HG02884 (cell line): ENCODE data around the gene CPXM2.

ENCODE experiments used
- ATAC-seq: cut with Tn5 transposase; IDR thresholded peaks from one replicate; pipeline ENCODE4 v1.9.1; 2021; ENCODE audit warnings: mild to moderate bottlenecking, moderate library complexity; ENCODE audit not compliant: unreplicated experiment

The CPXM2 gene

GRCh38 chr10:123878666-123879303, 12.8 kb downstream of the CPXM2 start:
- no peak for ATAC-seq

DNA sequence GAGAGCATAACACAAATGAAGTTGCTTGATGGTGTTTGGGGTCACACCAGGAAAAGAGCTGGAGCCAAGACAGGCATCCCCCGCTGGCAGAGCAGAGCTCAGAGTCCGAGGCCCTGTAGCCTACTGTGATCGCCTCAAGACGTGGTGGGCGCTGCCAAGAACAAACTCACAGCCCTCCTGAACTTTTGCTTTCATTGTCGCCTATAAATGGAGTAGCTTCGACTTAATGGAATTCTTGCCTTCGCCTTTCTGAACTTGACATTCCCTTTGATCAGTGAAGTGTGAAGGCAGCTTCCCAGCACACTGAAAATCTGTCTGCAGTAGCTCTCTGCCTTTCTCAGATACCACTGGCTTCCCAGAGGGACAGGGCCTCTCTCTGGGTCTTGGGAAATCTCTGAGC, 21.3 kb downstream of the CPXM2 start:
- ATAC-seq: no peak

DNA sequence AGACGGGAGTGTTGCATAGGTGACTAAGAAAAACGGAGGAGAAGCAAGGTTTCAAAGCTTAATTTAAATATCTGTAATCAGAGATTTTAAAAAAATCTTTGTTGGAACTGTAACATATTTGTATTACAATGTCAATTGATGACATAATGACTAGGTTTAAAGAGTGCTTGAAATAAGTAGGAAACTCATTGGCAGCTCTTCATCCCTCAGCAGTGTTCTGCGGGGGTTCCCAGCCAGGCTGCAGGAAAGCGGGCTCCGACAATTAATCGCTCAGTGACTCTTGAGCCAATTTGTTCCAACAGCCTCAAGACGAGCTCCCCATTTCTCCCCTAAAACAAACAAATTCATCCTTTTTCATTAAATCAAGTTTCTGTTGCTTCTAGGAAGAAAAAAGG, 22.6 kb downstream of the CPXM2 start:
- ATAC-seq: no peak

DNA sequence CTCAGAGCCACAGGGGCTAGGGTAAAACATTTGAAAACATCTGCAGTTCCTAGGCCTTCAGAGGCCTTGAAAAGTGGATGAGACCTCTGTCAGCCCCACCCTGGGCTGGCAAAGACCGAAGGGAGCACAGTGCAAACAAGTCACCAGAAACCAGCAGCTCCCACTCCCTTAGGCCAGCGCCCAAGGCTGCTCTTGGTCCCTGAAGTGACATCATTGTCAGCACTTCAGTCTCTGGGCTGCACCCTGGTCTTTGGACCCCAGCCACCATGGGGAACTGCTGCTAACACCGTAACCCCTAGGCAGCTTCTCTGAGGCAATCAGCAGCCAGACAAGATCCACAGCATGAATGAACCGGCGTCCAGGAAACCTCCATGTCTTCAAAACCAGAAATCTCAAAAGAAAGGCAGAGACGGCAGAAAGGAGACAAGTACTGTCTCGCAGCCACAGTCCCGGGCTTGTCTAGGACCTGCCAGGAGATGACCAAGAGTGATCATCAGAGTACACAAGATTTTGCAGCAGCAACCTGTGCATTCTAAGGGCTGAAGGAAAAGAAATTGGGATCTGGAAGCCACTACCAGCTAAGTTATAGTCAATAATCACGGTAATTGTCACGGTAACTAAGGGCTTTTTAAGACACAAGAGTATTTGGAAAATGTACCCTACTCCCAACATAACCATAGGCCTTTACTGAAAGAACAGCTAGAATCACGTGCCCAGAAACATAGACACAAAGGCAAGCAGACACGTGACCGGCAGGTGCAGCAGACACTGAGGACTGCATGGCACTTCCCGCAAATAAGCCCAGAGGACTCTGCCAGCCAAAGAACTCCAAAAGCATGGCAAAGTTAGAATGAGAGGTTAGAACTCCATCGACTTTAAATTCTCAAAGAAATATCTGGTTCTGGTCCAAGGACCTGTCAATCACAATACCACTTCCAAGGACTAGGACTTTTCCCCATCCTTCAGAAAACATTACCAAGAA, 23.3 kb downstream of the CPXM2 start:
- ATAC-seq: no peak

- ATAC-seq: no peak
Observed at GRCh38 chr10:123865880-123866279, 25.7 kb downstream of the CPXM2 start.

GRCh38 chr10:123865350-123865749, 26.3 kb downstream of the CPXM2 start:
- ATAC-seq: no peak

- no peak for ATAC-seq
Observed at GRCh38 chr10:123864923-123865322, 26.7 kb downstream of the CPXM2 start.

DNA sequence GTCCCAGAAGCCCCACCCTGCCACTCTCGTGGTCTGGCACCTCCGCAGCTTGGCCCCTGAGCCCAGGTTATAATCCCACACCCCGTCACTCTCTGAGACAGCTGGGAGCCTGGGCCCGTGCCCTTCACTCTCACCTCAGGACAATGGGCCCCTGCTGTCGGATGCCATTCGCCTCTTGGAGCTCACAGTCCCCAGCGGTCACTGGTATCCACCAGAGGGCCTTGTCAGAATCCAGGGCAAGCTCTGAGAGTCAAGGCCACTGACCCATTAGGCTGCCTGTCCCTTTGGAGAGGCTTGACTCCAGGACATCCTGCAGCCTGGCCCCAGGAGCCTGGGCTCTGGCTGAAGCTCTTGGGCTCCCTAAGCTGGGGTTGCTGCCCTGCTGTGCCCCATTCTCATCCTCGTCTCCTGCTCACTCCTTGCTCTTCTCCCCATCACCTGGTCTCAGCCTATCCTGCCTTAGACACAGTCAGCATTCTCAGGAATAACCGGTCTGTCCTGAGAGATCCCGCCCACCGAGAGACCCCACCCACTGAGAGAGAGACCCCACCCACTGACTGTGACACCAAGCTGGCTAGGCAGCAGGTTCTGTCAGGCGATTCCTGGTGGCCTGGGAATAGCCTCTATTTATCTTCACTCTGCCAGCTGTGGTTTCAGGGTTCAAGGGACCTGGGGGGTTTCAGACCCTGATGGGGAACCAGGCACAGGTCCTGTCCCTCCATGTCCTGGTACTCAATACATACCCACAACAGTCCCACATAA, 27.7 kb downstream of the CPXM2 start:
- no peak for ATAC-seq

DNA sequence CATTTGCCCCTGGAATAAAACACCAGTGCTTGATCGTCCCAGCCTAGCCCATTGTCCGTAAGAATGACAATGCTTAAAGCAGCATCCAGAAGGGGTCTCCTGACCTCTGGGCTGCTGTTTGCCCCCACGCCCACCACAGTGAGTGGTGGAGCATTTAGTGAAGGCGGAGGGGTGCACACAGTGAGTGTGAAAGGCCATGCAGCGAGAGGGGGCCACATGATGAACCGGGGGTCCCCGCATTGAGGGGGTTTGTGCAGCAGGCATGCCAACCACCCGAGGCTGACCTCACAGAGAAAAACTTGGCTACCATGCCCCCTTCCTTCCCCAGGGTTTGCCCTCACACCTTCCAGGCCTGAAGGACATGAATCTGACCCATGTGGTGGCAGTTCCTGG, 28.4 kb downstream of the CPXM2 start:
- ATAC-seq: no peak

DNA sequence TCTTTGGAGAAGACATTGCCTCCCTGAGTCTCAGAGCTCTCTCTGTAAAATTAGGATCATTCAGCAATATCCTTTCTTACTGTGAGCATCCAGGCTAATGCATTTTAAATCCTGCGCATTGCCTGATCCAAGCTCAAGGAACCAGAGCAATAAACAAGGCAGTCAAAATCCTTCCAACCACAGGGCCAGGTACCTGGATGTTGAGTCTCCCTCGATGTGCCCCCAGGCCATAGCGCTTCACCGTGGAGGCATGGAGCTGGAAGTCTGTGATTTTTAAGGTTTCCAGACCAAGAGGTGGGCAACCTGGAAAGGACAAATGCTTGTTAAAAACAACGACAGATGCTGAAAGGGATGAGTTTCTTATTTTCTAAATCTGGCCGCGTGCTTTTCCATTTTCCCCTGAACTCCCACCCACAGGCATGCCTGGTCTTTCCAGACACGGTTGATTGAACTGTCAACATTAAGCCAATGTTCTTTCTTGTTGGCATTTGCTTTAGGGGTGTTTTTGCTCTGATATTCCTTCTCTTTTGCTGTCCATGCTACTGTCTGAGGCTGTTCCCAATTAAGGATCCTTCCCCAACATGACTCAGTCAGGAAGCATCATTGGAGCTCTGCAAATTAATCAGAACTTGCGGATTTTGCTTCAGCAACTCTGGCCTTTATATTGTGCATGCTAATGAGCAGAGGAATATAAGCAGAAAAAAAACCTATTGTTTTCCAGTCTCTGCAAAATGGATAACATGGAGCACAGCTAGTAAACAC, 29.0 kb downstream of the CPXM2 start:
- no peak for ATAC-seq

DNA sequence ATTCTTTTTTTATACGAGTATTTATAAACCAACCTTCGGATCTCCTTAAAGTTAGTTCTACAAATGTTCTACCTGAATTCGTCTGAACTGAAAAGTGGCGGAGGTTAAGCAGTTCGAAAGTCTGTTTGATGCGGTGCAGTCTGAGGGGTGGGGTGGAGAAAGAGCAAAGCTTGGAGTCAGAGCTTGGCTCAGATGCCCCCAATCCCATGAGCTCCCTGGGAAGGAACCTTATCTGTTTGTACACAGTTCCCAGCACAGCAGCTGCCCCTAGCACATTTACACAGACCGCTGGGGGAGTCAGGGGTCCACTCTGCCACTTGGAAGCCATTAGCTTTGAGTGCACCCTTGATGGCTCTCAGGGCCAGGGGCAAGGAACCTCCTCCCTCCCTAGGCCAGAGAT, 30.8 kb downstream of the CPXM2 start:
- ATAC-seq: no peak

GRCh38 chr10:123860209-123860608, 31.4 kb downstream of the CPXM2 start:
- no peak for ATAC-seq

DNA sequence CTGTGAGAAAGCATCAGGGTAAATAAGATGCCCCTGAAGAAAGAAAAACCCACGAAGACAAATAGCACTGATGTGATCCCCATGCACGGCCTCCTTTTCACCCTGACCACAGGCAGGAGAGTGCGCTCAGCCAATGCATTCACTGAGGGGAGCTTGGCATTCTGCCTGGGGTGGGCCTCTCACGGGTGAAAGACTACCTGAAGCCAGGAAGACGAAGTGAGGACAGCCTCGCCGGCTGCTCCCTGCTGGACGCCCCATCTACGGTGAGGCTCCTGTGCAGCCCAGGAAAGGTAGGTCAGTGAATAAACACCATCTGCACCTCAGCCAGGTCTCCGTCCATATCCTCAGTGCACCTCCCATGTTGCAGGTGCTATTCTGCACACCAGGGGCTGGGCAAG, 32.0 kb downstream of the CPXM2 start:
- no peak for ATAC-seq

DNA sequence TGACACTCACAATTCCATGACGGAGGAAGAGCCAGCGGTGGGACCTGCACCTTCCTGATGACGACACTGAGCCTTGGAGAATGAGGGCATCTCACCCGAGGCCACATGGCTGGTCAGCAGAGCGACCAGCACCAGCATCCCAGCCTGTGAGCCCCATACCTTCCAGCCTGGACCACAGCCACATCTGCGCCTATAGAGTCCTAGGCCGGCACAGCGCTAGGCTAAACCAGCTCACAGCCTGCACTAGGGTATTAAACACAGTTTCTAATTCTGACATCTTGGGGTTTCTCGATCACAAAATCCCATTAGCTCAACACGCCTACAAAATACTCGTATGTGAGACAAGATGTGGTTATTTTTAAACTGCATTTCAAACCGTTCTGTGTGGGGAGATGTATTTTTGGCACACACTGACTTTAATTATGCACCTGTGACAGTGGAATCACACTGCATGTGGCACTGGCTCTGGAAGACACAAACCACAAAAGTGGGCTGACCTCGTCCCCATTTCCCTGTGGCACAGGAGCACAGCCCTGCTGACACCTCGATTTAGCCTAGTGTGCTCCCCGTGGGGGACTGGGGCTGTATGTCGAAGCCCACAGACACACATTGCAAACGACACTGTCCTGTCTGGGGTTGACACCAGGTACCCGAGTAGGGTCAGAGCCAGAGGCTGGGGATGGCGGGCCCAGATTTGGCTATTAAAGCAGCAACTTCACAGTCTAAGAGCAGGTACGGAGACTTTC, 32.5 kb downstream of the CPXM2 start:
- no peak for ATAC-seq

DNA sequence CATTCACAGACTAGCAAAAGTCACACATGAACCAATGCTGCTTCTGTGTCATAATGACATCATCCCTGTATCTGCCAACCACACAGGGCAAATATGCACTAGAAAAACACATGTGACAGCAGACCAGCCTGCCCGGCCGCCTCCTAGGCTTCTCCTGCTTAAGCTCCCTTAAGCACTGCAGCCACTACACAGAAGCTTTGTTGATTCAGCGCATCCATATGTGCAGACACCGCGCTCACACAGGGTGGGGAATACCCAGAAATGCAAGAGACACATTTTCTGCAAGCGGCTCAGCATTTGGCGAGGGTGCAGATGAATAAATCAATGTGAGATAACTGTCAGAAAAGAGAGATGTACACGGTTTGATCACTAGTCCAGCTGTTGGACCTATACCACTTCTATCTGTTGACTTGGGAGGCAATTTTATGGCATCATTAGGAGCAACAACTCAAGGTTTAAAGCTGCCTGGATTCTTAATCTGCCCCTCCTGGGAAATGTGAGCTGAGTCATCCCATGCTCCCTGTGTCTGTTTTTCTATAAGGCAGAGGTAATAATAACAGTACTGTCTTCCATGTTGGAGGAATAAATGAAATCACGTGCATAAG, 33.4 kb downstream of the CPXM2 start:
- ATAC-seq: no peak

GRCh38 chr10:123857616-123858015, 34.0 kb downstream of the CPXM2 start:
- ATAC-seq: no peak

DNA sequence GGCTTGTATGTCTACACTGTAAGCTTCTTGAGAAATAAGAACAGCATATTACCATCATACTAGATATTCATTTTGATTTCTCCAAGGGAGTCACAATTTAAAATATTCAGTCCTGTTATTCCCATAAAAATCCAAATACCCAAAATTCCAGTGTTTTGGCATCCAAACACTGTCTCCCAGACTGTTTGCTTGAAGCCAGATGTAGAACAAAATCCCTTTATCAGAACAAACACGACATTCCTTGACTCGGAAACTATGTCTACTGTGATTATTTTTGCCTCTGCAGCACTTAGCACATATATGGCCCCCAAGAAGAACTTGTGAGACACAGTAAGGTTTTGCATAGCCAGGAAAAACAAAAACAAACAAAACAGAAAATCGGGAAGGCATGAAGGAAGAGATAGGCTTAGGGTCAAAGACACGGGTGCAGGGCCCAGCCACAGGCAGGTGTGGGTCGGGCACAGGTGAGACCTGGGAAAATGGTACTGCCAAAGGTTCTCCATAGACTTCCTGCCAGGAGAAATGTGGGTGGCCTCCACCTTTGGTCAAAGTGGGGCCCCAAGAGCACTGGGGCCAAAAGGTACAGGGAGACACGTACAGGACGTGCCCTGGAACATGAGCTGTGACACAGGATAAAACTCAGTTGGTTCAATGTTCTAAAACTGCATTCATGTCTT, 36.5 kb downstream of the CPXM2 start:
- no peak for ATAC-seq

DNA sequence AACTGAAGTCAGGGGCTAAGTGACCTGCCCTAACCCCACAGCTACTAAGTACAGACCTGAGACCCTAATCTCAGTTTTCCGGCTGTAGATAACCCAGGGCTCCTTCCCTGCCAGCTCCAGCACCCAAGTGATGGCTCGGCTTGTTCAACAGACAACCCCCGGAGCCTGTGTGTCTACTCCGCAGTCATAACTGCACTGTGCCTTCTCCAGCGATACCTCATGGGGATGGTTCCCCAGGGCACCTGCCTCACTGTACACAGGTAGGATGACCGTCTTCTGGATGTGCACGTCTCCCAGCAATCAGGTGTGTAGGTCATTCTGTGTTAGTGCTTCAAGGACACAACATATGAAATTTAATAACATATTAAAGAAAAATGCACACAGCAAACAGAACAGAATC, 37.1 kb downstream of the CPXM2 start:
- ATAC-seq: no peak

- ATAC-seq: no peak
Observed at GRCh38 chr10:123854003-123854402, 37.6 kb downstream of the CPXM2 start.
